Right lobe of liver (tissue), 6 donors: ENCODE data around the gene PCNX2. TPM values are rescaled to one million over a fixed set of nuclear protein-coding genes. Genes with fewer than 3 reads are reported as not detected.

Experiments used
- ATAC-seq, 4 donors: fragments of 200-7000 bp; cut with Tn5 transposase; one replicate each; pipeline ENCODE4 v1.9.1; 2020; ENCODE audit warnings: mild to moderate bottlenecking in 4 of 4, moderate library complexity in 4 of 4
- DNase-seq, 3 donors: peaks; one replicate each; pipeline ENCODE4 v3.0.0-alpha.2; 2020
- H3K27ac ChIP-seq, 3 donors: fragments of 200-600 bp; one replicate each; pipeline ENCODE4 v1.8.0; 2022
- H3K27me3 ChIP-seq, 2 donors: fragments of 200-600 bp; one replicate each; pipeline ENCODE4 v1.8.0; 2022
- H3K36me3 ChIP-seq, 4 donors: fragments of 200-600 bp; sonication (generic) in 1 of 4; one replicate each; pipeline versions ENCODE4 v1.5.1 to v1.8.0; 2017 to 2022; ENCODE audit warnings: control low read depth in 1 of 4
- H3K4me1 ChIP-seq, 4 donors: fragments of 200-600 bp; sonication (generic) in 1 of 4; one replicate each; pipeline versions ENCODE4 v1.5.1 to v1.8.0; 2017 to 2022; ENCODE audit warnings: control low read depth in 1 of 4
- H3K4me3 ChIP-seq, 3 donors: fragments of 200-600 bp; one replicate each; pipeline ENCODE4 v1.8.0; 2022
- H3K9me3 ChIP-seq, 4 donors: fragments of 200-600 bp; sonication (generic) in 1 of 4; one replicate each; pipeline versions ENCODE4 v1.5.1 to v1.8.0; 2017 to 2022; ENCODE audit warnings: control low read depth in 1 of 4
- POLR2A ChIP-seq: fragments of 450-650 bp; IDR thresholded peaks from one replicate; pipeline ENCODE4 v1.6.1; 2017; ENCODE audit warnings: antibody characterized with exemption, mild to moderate bottlenecking
- WGBS: methylation state at CpG from one replicate; pipeline ENCODE4 v1.1.6; 2018; ENCODE audit warnings: low coverage, low lambda C conversion rate; ENCODE audit not compliant: insufficient coverage; ENCODE audit errors: missing lambda C conversion rate; 5-methylcytosine and 5-hydroxymethylcytosine counted together
- intact Hi-C, 2 donors: fragments of 100-400 bp; cut with DNase I; formaldehyde crosslinking; loops; one replicate each; pipeline versions ENCODE4 v1.11.2 to v1.14.1; 2022
- total RNA-seq, 6 experiments: library from RNA; depleted of rRNA in 2 of 6; stranded (reverse); fragments of >200 nt in 2 of 6; fragmentation: NEBNext Ultra II Directional in 3 of 6; extraction: Animal tissue kit (Norgen Biotek cat#: 25700) in 3 of 6; gene quantifications; one replicate each; pipeline versions ENCODE4 v1.1.0 to v1.2.4, GENCODE V29; 2016 to 2023
- TF ChIP-seq, protein P1 (sequence below), 4 donors: fragments of 200-600 bp in 3 of 4; fragments of 450-650 bp in 1 of 4; IDR thresholded peaks; one replicate each; pipeline versions ENCODE4 v1.5.1 to v1.8.0; 2016 to 2022; ENCODE audit warnings: antibody characterized with exemption in 4 of 4, mild to moderate bottlenecking in 2 of 4
- donor health status: DM: no; HTN: yes; CAD: no.
- donor health status: DM: no; HTN: no; CAD: no.
- donor health status: DM: no; HTN: no; CAD: no.
- donor health status: DM: no; HTN: yes; CAD: no.
- donor health status: DM: no; HTN: yes; CAD: no.

The PCNX2 gene
- total RNA-seq, 6 experiments from 2014 or later = 0.35 to 3.4 (median 0.82) TPM

DNA sequence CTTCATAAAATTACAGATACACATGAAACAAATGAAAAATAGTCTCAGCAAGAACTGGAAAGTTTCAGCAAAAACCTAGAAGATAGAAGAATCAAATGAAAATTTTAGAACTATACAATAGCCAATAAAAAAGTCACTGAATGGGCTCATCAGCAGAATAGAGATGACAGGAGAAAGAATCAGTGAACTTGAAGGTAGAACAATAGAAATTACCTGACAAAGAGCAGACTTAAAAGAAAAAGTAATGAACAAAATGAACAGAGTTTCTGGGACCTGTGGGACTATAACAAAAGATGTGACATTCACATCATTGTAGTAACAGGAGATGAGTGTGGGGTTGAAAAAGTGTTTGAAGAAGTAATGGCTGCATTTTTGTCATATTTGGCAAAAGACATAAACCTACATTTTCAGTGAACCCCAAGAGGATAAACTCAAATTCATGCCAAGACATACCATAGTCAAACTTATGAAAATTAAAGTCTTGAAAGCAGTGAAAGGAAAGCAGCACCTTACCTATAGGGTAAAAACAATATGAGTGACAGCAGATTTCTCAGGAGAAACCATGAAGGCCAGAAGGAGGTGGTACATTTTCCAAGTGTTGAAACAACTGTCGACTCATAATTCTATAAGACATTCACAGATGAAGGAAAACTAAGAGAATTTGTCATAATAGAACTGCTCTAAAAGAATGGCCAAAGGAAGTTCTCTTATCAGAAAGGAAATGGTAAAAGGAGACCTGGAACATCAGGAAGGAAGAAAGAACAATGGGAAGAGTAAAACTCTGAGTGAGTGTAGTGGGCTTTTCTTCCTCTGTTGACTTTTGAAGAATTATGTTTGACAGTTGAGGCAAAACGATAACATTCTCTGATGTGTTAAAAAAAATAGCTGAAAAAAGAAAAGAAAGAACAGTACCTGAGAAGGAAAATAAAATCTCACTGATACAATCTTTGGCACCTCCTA, 321.6 kb downstream of the PCNX2 start:
- no peak for DNase-seq
- TF ChIP-seq, protein P1, sequence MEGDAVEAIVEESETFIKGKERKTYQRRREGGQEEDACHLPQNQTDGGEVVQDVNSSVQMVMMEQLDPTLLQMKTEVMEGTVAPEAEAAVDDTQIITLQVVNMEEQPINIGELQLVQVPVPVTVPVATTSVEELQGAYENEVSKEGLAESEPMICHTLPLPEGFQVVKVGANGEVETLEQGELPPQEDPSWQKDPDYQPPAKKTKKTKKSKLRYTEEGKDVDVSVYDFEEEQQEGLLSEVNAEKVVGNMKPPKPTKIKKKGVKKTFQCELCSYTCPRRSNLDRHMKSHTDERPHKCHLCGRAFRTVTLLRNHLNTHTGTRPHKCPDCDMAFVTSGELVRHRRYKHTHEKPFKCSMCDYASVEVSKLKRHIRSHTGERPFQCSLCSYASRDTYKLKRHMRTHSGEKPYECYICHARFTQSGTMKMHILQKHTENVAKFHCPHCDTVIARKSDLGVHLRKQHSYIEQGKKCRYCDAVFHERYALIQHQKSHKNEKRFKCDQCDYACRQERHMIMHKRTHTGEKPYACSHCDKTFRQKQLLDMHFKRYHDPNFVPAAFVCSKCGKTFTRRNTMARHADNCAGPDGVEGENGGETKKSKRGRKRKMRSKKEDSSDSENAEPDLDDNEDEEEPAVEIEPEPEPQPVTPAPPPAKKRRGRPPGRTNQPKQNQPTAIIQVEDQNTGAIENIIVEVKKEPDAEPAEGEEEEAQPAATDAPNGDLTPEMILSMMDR (IDR thresholded peaks at IDR 0.05) = no peak
- no peak for TF ChIP-seq POLR2A
- ATAC-seq = no peak
- 70% methylated on average over 2 of the region's 2 CpGs for WGBS
- Histone ChIP-seq H3K36me3 (peaks cover 0 to 23% (median 11%) of the 10 kb centered on the region in 4 donors), H3K27ac (no peak overlapping the region), H3K4me1 (no peaks in the 10 kb centered on the region), H3K27me3 (no peaks in the 10 kb centered on the region), H3K9me3 (no peaks in the 10 kb centered on the region), H3K4me3 (no peak overlapping the region)
- intact Hi-C loops = no loop called here

DNA sequence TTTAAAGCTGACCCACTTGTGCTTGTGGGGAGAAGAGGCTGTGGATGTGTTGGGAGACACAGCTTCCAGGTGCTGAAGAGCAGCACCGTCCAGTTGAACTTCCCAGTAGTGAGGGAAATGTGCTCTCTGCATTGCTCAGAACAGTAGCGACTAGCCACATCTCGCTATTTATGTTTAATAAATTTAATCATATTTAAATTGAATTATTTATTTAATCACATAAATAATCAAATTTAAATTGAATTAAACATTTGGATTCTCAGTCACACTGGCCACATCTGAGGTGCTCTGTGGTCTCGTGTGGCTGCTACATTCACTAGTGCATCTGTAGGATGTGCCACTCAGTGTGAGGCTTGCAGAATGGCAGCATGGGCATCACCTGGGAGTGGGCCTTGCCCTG, 325.0 kb downstream of the PCNX2 start:
- H3K4me1 ChIP-seq = no peaks in the 10 kb centered on the region
- 80% methylated on average over 4 of the region's 4 CpGs for WGBS
- H3K27ac ChIP-seq = no peak overlapping the region
- H3K9me3 ChIP-seq = no peaks in the 10 kb centered on the region
- H3K36me3 ChIP-seq = peaks cover 0 to 23% (median 10%) of the 10 kb centered on the region in 4 donors
- H3K4me3 ChIP-seq = no peak overlapping the region
- H3K27me3 ChIP-seq = no peaks in the 10 kb centered on the region
- no peak for DNase-seq
- intact Hi-C loops = no loop called here
- no peak for ATAC-seq
- TF ChIP-seq, protein P1 (IDR thresholded peaks at IDR 0.05) = no peak
- no peak for TF ChIP-seq POLR2A

DNA sequence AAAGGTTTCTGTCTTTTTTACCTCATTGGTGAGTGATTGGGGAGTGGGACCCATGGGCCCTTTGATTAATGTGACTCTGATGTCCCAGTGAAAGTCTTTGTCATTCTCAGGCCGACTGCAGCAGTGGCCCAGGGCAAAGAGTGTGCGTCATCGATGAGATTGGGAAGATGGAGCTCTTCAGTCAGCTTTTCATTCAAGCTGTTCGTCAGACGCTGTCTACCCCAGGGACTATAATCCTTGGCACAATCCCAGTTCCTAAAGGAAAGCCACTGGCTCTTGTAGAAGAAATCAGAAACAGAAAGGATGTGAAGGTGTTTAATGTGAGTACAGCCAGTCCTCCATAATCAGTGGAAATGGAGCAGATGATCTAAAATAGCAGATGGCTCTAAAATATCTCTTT, 325.7 kb downstream of the PCNX2 start:
- no CpG with 5 or more reads among the region's 5 CpGs for WGBS
- DNase-seq = no peak
- Histone ChIP-seq H3K4me1 (no peaks in the 10 kb centered on the region), H3K27ac (no peak overlapping the region), H3K9me3 (no peaks in the 10 kb centered on the region), H3K4me3 (no peak overlapping the region), H3K27me3 (no peaks in the 10 kb centered on the region), H3K36me3 (peaks cover 0 to 23% (median 10%) of the 10 kb centered on the region in 4 donors)
- ATAC-seq = no peak
- intact Hi-C loops = no loop called here
- TF ChIP-seq, protein P1 (IDR thresholded peaks at IDR 0.05) = no peak
- TF ChIP-seq POLR2A = no peak

DNA sequence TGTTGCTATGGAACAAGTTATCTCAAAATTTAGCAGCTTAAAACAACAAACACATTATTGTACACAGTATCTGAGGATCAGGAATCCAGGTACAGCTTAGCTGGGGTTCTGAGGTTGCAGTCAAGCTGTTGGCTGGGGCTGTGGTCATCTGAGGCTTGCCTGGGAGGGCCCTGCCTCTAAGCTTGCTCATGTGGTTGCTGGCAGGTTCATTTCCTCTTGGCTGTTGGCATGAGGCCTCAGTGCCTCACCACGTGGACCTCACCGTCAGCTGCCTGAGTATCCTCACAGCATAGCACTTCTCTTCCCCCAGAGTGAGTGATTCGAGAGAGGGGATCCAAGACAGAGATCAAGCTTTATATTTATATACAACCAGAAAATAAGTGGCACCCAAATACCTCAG, 326.6 kb downstream of the PCNX2 start:
- H3K9me3 ChIP-seq = no peaks in the 10 kb centered on the region
- intact Hi-C loops = no loop called here
- no peak overlapping the region for H3K27ac ChIP-seq
- no peaks in the 10 kb centered on the region for H3K4me1 ChIP-seq
- TF ChIP-seq, protein P1 (IDR thresholded peaks at IDR 0.05) = no peak
- TF ChIP-seq POLR2A = no peak
- peaks cover 0 to 23% (median 9%) of the 10 kb centered on the region in 4 donors for H3K36me3 ChIP-seq
- 53% methylated on average over 2 of the region's 3 CpGs for WGBS
- no peaks in the 10 kb centered on the region for H3K27me3 ChIP-seq
- no peak overlapping the region for H3K4me3 ChIP-seq
- ATAC-seq (peak in 3 of 4 donors; percentile 52 to 60 (median 59)), DNase-seq (no peak)
